PC-3 (cell line): ENCODE data around the gene XRCC6. TPM values are rescaled to one million over a fixed set of nuclear protein-coding genes. Genes with fewer than 3 reads are reported as not detected.

ENCODE experiments used
- ATAC-seq: fragments of 200-7000 bp; cut with Tn5 transposase; 2 replicates; pipeline ENCODE4 v1.9.1; 2020; ENCODE audit warnings: mild to moderate bottlenecking, moderate library complexity
- BruUV-seq: library from RNA; stranded (reverse); fragments of 400-500 nt; replicated peaks from 2 replicates; lab custom pipeline; 2021; lab: Mats Ljungman, UMichigan
- CTCF ChIA-PET: fragments of 300-600 bp; sonication (Branson Sonifier 250); formaldehyde crosslinking; loops from one replicate; lab custom pipeline; 2022; ENCODE audit warnings: antibody characterized with exemption; lab: Charles Lee
- POLR2A ChIA-PET: fragments of 300-600 bp; sonication (Branson Sonifier 250); formaldehyde crosslinking; loops from one replicate; lab custom pipeline; 2022; ENCODE audit warnings: antibody characterized with exemption; ENCODE audit not compliant: unreplicated experiment; lab: Charles Lee
- DNase-seq: peaks from one replicate; pipeline ENCODE4 v3.0.0-alpha.2; 2015
- H2AFZ ChIP-seq: fragments of 300-600 bp; sonication (generic); 2 replicates; pipeline ENCODE4 v1.6.0; 2016; ENCODE audit warnings: antibody characterized with exemption, low read length
- H3F3A ChIP-seq: fragments of 300-600 bp; sonication (generic); one replicate; pipeline ENCODE4 v1.6.0; 2017; ENCODE audit warnings: antibody characterized with exemption, low read length, control low read depth, mild to moderate bottlenecking; ENCODE audit not compliant: unreplicated experiment
- H3K27ac ChIP-seq: fragments of 300-600 bp; sonication (generic); 2 replicates; pipeline ENCODE4 v1.5.1; 2016; ENCODE audit warnings: mild to moderate bottlenecking, low read length
- H3K27me3 ChIP-seq: fragments of 300-600 bp; sonication (generic); 2 replicates; pipeline ENCODE4 v1.6.1; 2016; ENCODE audit warnings: low read length, mixed read lengths
- H3K36me3 ChIP-seq: fragments of 300-600 bp; sonication (generic); 2 replicates; pipeline ENCODE4 v1.6.1; 2016; ENCODE audit warnings: low read depth, mixed run types, low read length, mixed read lengths
- H3K4me1 ChIP-seq: fragments of 300-600 bp; sonication (generic); 2 replicates; pipeline ENCODE4 v1.5.1; 2016; ENCODE audit warnings: low read length; ENCODE audit not compliant: insufficient read depth
- H3K4me2 ChIP-seq: fragments of 300-600 bp; sonication (generic); 2 replicates; pipeline ENCODE4 v1.6.0; 2016; ENCODE audit warnings: low read length
- H3K4me3 ChIP-seq: fragments of 300-600 bp; sonication (generic); 2 replicates; pipeline ENCODE4 v1.5.1; 2016; ENCODE audit warnings: mild to moderate bottlenecking, low read length, mixed read lengths
- H3K79me2 ChIP-seq: fragments of 300-600 bp; sonication (generic); 2 replicates; pipeline ENCODE4 v1.6.1; 2017; ENCODE audit warnings: low read length, mixed read lengths
- H3K9ac ChIP-seq: fragments of 300-600 bp; sonication (generic); 2 replicates; pipeline ENCODE4 v1.6.0; 2016; ENCODE audit warnings: mild to moderate bottlenecking, low read length
- H3K9me2 ChIP-seq: fragments of 300-600 bp; sonication (generic); replicated peaks from 2 replicates; pipeline ENCODE4 v1.6.1; 2016; ENCODE audit warnings: mixed run types, low read length, mixed read lengths
- H3K9me3 ChIP-seq: fragments of 300-600 bp; sonication (generic); 2 replicates; pipeline ENCODE4 v1.6.1; 2016; ENCODE audit warnings: low read length, mixed read lengths
- H4K20me1 ChIP-seq: fragments of 300-600 bp; sonication (generic); 2 replicates; pipeline ENCODE4 v1.6.1; 2016; ENCODE audit warnings: low read length, mixed read lengths
- CTCF ChIP-seq: fragments of 300-600 bp; sonication (generic); conservative IDR thresholded peaks from 2 replicates; pipeline ENCODE4 v1.5.1; 2017; ENCODE audit warnings: antibody characterized with exemption, low read depth, mild to moderate bottlenecking, low read length
- EZH2 ChIP-seq: fragments of 300-600 bp; sonication (generic); IDR thresholded peaks from one replicate; pipeline ENCODE4 v1.6.1; 2017; ENCODE audit warnings: antibody characterized with exemption, mild to moderate bottlenecking, low read length; ENCODE audit not compliant: unreplicated experiment
- EZH2phosphoT487 ChIP-seq: fragments of 300-600 bp; sonication (generic); IDR thresholded peaks from 2 replicates; pipeline ENCODE4 v1.6.1; 2018; ENCODE audit warnings: mild to moderate bottlenecking, antibody characterized with exemption, low read length, borderline replicate concordance
- intact Hi-C: fragments of 100-400 bp; cut with micrococcal nuclease; formaldehyde crosslinking; loops from 2 replicates; pipeline ENCODE4 v1.9.0; 2023
- total RNA-seq: library from RNA; depleted of rRNA; stranded (reverse); fragments of >200 nt; gene quantifications from 2 replicates; pipeline ENCODE4 v1.2.3, GENCODE V29; 2014

The XRCC6 gene
- total RNA-seq, 1 experiment from 2014 or later, result 432 TPM

- Histone ChIP-seq H3K9me2 (no peaks in the 10 kb centered on the region), H3K9me3 (no peaks in the 10 kb centered on the region), H3F3A (no peaks in the 10 kb centered on the region), H3K4me2 (no peak overlapping the region), H3K4me3 (no peak overlapping the region), H3K4me1 (no peaks in the 10 kb centered on the region), H3K9ac (no peak overlapping the region), H2AFZ (no peak overlapping the region), H3K27ac (no peak overlapping the region), H3K36me3 (peaks cover 41% of the 10 kb centered on the region), H3K79me2 (peaks cover 14% of the 10 kb centered on the region), H4K20me1 (no peaks in the 10 kb centered on the region), H3K27me3 (no peaks in the 10 kb centered on the region)
- ATAC-seq (no peak), DNase-seq (no peak)
- intact Hi-C loops, result no loop called here
- ChIA-PET POLR2A (no interaction called here), CTCF (no interaction called here)
- no peak for TF ChIP-seq EZH2phosphoT487
- TF ChIP-seq EZH2, result no peak
- TF ChIP-seq CTCF, result no peak
- no TSS peak for BruUV-seq
Observed at GRCh38 chr22:41647771-41648170, 26.7 kb downstream of the XRCC6 start.

GRCh38 chr22:41648432-41648831, 27.3 kb downstream of the XRCC6 start:
- ATAC-seq, result no peak
- POLR2A ChIA-PET, result no interaction called here
- no TSS peak for BruUV-seq

More at GRCh38 chr22:41648432-41648831, 27.3 kb downstream of the XRCC6 start:
- Histone ChIP-seq H3K27me3 (no peaks in the 10 kb centered on the region), H3F3A (no peaks in the 10 kb centered on the region), H3K36me3 (peaks cover 40% of the 10 kb centered on the region), H4K20me1 (no peaks in the 10 kb centered on the region), H3K9me3 (no peaks in the 10 kb centered on the region), H3K9ac (no peak overlapping the region), H3K4me1 (no peaks in the 10 kb centered on the region), H2AFZ (no peak overlapping the region), H3K4me2 (no peak overlapping the region), H3K79me2 (0 out of 2 replicates have a peak, but pooled peaks cover 8% of the 10 kb centered on the region), H3K4me3 (no peak overlapping the region), H3K27ac (no peak overlapping the region), H3K9me2 (no peaks in the 10 kb centered on the region)
- CTCF ChIA-PET, result no interaction called here
- DNase-seq, result no peak
- intact Hi-C loops, result no loop called here
- TF ChIP-seq EZH2 (no peak), EZH2phosphoT487 (no peak), CTCF (no peak)
